ENCODE data around the gene HTR1D. TPM values are rescaled to one million over a fixed set of nuclear protein-coding genes. Genes with fewer than 3 reads are reported as not detected.

The HTR1D gene
- total RNA-seq, 2 donors from 2014 or later = not detected

- H3K27ac ChIP-seq = no peak overlapping the region
- no peak for TF ChIP-seq CTCF (IDR thresholded peaks at IDR 0.05)
- H3K27me3 ChIP-seq = peaks cover 6 to 19% of the 10 kb centered on the region in 2 donors
- H3K9me3 ChIP-seq = no peaks in the 10 kb centered on the region
- H3K4me1 ChIP-seq = peaks cover 0 to 15% of the 10 kb centered on the region in 2 donors
- H3K36me3 ChIP-seq = no peaks in the 10 kb centered on the region
- DNase-seq (ENCODE audit: low spot score) = no peak
- H3K4me3 ChIP-seq = no peak overlapping the region
Observed at GRCh38 chr1:23215291-23215690, 2.0 kb downstream of the HTR1D start.

- DNase-seq (ENCODE audit: low spot score) = no peak
- TF ChIP-seq CTCF (IDR thresholded peaks at IDR 0.05) = no peak
- Histone ChIP-seq H3K4me1 (peaks cover 0 to 15% of the 10 kb centered on the region in 2 donors), H3K9me3 (no peaks in the 10 kb centered on the region), H3K27ac (no peak overlapping the region), H3K27me3 (peaks cover 6 to 19% of the 10 kb centered on the region in 2 donors), H3K36me3 (no peaks in the 10 kb centered on the region), H3K4me3 (no peak overlapping the region)
Observed at GRCh38 chr1:23214640-23215039, 2.7 kb downstream of the HTR1D start.

DNA sequence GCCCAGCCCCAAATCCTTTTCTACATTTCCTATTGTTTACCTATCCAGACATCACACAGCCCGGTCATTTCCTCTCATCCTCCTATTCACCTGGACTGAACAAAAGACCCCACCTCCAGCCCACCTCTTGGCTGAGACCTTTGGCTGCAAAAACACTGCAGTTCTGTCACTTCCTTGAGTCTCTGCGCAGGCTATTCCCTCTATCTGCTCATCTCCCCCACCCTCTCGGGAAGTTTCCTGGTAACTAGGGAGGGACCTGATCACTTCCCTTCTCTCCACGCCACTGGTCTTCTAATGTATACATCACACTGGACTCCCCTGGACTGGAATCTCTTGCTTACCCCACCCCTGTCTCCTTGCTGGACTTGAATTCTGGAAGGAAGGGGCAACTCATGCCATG, 5.3 kb downstream of the HTR1D start:
- no peak for TF ChIP-seq CTCF (IDR thresholded peaks at IDR 0.05)
- DNase-seq (ENCODE audit: low spot score) = no peak
- Histone ChIP-seq H3K9me3 (no peaks in the 10 kb centered on the region), H3K36me3 (no peaks in the 10 kb centered on the region), H3K27ac (no peak overlapping the region), H3K27me3 (peaks cover 6 to 10% of the 10 kb centered on the region in 2 donors), H3K4me1 (peaks cover 0 to 6% of the 10 kb centered on the region in 2 donors), H3K4me3 (no peak overlapping the region)

DNA sequence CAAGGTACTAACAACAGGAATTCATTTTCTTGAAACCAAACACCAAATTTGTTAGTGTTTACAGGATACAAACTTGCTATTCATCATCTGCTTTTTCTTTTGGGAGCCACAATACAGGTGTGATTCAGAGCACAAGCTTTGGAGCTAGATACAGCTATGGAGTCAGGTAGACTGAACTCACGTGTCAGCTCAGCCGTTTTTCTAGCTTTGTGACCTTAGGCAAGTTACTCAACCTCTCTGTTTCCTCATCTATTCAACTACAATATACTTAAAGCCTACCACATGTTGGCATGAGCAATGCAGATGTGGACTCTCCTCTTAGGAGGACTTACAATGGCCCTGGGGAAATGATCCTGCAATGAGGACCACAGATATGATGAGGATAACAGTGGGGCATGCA, 6.3 kb downstream of the HTR1D start:
- Histone ChIP-seq H3K36me3 (no peaks in the 10 kb centered on the region), H3K4me3 (no peak overlapping the region), H3K4me1 (no peaks in the 10 kb centered on the region), H3K27me3 (no peaks in the 10 kb centered on the region), H3K9me3 (no peaks in the 10 kb centered on the region), H3K27ac (no peak overlapping the region)
- DNase-seq (ENCODE audit: low spot score) = no peak
- TF ChIP-seq CTCF (IDR thresholded peaks at IDR 0.05) = no peak

GRCh38 chr1:23210351-23210785, 6.9 kb downstream of the HTR1D start:
- Histone ChIP-seq H3K27me3 (no peaks in the 10 kb centered on the region), H3K4me3 (no peak overlapping the region), H3K36me3 (no peaks in the 10 kb centered on the region), H3K9me3 (no peaks in the 10 kb centered on the region), H3K27ac (no peak overlapping the region), H3K4me1 (no peaks in the 10 kb centered on the region)
- no peak for TF ChIP-seq CTCF (IDR thresholded peaks at IDR 0.05)
- DNase-seq (ENCODE audit: low spot score) = no peak

DNA sequence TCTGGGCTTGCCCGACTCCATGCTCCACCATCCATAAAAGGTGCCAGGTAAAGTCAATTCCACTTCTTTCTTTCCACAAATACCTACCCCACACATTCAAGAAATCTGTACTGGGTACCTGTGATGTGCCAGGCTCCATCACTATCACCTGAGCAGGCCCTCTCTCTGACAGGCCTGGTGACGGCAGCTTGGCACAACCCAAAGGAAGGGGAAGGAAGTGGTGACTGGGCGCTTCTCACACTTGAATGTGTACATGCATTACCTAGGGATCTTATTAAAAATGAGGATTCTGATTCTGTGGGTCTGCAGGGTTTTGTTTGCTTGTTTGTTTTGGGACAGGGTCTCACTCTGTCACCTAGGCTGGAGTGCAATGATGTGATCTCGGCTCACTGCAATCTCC, 7.5 kb downstream of the HTR1D start:
- Histone ChIP-seq H3K27me3 (no peaks in the 10 kb centered on the region), H3K27ac (no peak overlapping the region), H3K9me3 (no peaks in the 10 kb centered on the region), H3K36me3 (no peaks in the 10 kb centered on the region), H3K4me3 (no peak overlapping the region), H3K4me1 (no peaks in the 10 kb centered on the region)
- DNase-seq (ENCODE audit: low spot score) = no peak
- TF ChIP-seq CTCF (IDR thresholded peaks at IDR 0.05) = no peak

All from right atrium auricular region (tissue), 2 donors.